Measurements from ENCODE around the gene MIPEP.

The MIPEP gene

DNA sequence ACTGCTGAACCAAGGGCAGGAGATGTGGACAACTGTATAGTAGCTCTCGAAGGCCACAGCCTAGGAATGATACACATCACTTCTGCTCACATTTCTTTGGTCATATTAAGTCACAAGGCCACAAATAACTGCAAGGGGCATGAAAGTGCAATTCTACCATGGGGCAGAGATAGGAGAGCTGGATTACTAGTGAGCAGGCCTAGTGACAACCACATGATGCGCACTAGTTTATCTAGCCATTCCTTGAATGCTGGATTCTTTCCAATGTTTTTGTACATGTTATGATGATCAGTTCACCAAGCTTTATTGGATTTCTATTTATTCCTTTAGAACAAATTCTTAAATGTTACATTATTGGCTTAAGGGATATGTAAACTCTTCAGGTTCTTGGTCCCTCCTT lies 100.7 kb downstream of the MIPEP start:
- in situ Hi-C loops (cut with MboI; ENCODE audit: low pct_unique_long_range_greater_than_20kb, low sequenced_read_pairs, unreplicated experiment) = no loop called here
- no peak for DNase-seq (ENCODE audit: low spot score)
- TF ChIP-seq, protein P1, sequence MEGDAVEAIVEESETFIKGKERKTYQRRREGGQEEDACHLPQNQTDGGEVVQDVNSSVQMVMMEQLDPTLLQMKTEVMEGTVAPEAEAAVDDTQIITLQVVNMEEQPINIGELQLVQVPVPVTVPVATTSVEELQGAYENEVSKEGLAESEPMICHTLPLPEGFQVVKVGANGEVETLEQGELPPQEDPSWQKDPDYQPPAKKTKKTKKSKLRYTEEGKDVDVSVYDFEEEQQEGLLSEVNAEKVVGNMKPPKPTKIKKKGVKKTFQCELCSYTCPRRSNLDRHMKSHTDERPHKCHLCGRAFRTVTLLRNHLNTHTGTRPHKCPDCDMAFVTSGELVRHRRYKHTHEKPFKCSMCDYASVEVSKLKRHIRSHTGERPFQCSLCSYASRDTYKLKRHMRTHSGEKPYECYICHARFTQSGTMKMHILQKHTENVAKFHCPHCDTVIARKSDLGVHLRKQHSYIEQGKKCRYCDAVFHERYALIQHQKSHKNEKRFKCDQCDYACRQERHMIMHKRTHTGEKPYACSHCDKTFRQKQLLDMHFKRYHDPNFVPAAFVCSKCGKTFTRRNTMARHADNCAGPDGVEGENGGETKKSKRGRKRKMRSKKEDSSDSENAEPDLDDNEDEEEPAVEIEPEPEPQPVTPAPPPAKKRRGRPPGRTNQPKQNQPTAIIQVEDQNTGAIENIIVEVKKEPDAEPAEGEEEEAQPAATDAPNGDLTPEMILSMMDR (IDR thresholded peaks at IDR 0.05; ENCODE audit: extremely low read depth, insufficient read depth, missing control alignments) = no peak

DNA sequence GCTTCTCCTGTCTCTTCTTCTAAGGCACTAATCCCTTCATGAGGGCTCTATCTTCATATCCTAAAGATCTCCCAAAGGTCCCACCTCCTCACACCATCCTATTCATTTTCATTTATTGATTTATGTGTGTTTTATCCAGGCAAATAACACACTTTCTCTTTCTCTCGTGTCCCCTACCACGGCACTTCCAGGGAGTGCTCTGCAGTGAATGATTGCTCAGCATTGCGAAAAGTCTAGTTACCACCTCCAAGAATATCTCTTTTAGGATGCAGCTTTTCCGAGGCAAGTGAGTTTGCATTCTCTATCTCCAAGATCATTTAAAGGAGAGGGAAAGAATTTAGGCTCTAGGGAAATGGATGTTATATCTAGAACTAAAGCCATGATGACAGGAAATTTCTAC lies 101.7 kb downstream of the MIPEP start:
- in situ Hi-C loops (cut with MboI; ENCODE audit: low pct_unique_long_range_greater_than_20kb, low sequenced_read_pairs, unreplicated experiment) = no loop called here
- DNase-seq (ENCODE audit: low spot score) = no peak

DNA sequence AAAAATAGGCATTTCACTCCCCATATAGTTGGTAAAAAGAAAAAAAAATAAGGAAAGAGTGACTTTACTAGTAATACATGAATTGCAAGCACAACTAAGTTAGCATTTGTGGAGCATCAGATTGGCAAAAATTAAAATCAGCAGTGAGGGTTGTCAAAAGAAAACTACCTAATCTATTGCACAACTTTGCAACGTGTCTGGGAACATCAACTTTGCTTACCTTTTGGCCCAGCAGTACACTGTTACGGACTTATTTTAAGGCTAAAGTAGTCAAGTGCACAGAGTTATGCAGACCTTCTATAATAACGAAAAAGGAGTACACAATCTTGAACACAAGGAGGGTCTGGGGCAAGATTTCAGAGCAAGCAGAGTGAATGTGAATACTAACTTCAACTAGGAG lies 102.6 kb downstream of the MIPEP start:
- DNase-seq (ENCODE audit: low spot score) = no peak
- TF ChIP-seq, protein P1 (IDR thresholded peaks at IDR 0.05; ENCODE audit: extremely low read depth, insufficient read depth, missing control alignments) = no peak
- in situ Hi-C loops (cut with MboI; ENCODE audit: low pct_unique_long_range_greater_than_20kb, low sequenced_read_pairs, unreplicated experiment) = no loop called here

More for the DNA sequence above, 101.7 kb downstream of the MIPEP start:
- TF ChIP-seq, protein P1 (IDR thresholded peaks at IDR 0.05; ENCODE audit: extremely low read depth, insufficient read depth, missing control alignments) = no peak

DNA sequence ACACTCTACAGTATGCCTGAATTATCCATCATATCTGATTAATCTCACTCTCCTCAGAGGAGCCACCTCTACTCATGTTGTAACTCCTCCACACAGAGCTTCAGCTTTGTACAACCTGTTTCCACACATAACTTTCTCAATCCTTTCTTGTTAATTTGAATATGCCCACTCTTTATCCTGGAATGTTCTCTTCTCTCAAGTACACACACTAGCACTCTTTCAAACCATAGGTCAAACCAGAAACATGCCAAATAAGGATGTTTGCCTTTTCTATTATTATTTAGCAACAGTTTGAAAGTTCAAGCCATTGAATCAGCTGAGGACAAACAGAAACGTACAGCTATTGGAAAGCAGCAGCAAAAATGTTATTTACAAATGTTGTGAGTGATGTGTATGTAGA lies 110.3 kb downstream of the MIPEP start:
- no peak for DNase-seq (ENCODE audit: low spot score)
- in situ Hi-C loops (cut with MboI; ENCODE audit: low pct_unique_long_range_greater_than_20kb, low sequenced_read_pairs, unreplicated experiment) = no loop called here
- TF ChIP-seq, protein P1 (IDR thresholded peaks at IDR 0.05; ENCODE audit: extremely low read depth, insufficient read depth, missing control alignments) = no peak

DNA sequence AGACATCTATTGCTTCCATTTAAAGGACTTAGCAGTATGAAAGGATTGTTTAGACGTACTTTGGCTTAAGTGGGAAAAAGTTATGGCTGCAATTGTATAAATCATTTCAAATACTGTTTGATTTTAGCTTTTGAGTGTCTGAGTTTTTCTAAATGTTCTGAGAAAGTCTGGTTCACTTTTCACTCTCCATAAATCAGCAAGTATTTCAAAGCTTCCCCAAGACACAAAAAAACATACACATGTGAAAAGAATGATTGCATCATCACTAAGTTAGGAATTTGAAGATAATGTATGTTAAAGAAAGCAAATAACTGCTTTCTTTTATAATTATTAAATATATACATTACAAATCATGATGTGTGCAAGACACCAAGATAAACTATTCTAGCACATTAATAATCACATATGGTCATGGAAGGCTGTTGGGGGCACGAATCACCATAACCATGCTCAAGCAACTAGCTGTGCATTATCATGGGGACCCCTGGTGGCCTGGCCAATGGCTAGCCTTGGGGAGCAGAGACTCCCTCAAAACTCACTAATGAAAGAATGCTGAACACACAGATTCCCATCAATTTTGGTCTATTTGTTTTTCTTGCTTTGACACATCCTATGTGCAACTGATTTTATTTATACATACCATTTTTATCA lies 111.1 kb downstream of the MIPEP start:
- DNase-seq (ENCODE audit: low spot score) = no peak
- in situ Hi-C loops (cut with MboI; ENCODE audit: low pct_unique_long_range_greater_than_20kb, low sequenced_read_pairs, unreplicated experiment) = no loop called here
- TF ChIP-seq, protein P1 (IDR thresholded peaks at IDR 0.05; ENCODE audit: extremely low read depth, insufficient read depth, missing control alignments) = peak; percentile 24

DNA sequence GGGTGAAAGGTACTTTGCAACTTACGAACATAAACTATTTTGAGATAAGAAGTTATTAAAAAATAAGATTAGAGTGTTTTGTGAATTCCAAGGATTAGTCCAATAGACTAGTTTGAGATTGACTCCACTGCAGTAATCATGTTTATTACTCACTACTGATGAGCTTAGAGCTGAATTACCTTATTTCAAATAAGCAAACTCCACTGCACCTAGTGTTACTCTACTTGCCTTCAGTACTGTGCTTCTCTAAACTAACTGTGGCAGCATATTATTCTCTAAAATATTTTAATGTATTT lies 111.7 kb downstream of the MIPEP start:
- in situ Hi-C loops (cut with MboI; ENCODE audit: low pct_unique_long_range_greater_than_20kb, low sequenced_read_pairs, unreplicated experiment) = no loop called here
- no peak for DNase-seq (ENCODE audit: low spot score)
- TF ChIP-seq, protein P1 (IDR thresholded peaks at IDR 0.05; ENCODE audit: extremely low read depth, insufficient read depth, missing control alignments) = no peak

All from GM13977 (cell line).